ENCODE measurements around the gene COQ7.

DNA sequence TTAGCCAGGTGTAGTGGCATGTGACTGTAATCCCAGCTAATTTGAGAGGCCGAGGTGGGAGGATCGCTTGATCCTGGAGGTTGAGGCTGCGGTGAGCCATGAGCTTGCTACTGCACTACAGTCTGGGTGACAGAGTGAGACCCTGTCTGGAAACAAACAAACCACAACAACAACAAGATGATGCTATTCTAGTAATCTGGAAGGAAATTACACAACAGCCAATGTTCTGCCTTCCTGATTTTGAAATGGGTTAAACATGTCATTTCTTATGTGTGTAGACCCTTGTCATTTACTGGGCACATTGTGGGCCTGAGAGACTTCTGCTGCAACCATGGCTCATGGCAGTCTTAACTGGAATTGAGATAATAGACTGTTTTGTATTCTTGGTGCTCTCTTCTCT lies 5.9 kb downstream of the COQ7 start:
- TF ChIP-seq CTCF (IDR thresholded peaks at IDR 0.05; ENCODE audit: low read length) (no peak), EZH2 (IDR thresholded peaks at IDR 0.05; ENCODE audit: borderline replicate concordance, low read length) (no peak)

Data from OCI-LY1 (cell line).